ENCODE data around the gene TJP1. TPM values are rescaled to one million over a fixed set of nuclear protein-coding genes. Genes with fewer than 3 reads are reported as not detected.

Gene TJP1
- total RNA-seq, 4 donors from 2014 or later, result 88.0 to 165 (median 93.9) TPM

DNA sequence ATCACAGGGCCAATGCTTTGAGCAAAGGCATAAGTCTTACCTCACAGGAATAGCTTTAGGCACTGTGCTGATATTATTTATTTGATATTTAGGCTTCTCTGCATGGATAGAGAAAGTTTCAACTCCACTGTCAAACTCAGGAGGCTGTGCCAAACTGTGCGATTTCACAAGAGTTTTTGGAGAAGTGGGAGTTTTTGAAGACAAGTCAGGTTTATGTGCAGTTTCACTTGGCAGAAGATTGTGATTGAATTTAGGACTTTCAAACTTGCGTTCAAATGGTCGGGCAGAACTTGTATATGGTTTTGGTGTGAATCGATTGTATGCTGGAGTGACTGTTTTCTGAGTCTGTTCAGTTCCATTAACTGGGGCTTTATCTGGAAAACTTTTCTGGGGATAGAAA, 113.7 kb downstream of the TJP1 start:
- TF ChIP-seq, protein P1, sequence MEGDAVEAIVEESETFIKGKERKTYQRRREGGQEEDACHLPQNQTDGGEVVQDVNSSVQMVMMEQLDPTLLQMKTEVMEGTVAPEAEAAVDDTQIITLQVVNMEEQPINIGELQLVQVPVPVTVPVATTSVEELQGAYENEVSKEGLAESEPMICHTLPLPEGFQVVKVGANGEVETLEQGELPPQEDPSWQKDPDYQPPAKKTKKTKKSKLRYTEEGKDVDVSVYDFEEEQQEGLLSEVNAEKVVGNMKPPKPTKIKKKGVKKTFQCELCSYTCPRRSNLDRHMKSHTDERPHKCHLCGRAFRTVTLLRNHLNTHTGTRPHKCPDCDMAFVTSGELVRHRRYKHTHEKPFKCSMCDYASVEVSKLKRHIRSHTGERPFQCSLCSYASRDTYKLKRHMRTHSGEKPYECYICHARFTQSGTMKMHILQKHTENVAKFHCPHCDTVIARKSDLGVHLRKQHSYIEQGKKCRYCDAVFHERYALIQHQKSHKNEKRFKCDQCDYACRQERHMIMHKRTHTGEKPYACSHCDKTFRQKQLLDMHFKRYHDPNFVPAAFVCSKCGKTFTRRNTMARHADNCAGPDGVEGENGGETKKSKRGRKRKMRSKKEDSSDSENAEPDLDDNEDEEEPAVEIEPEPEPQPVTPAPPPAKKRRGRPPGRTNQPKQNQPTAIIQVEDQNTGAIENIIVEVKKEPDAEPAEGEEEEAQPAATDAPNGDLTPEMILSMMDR (IDR thresholded peaks at IDR 0.05), result no peak
- no peak for DNase-seq (ENCODE audit: low spot score)
- no peak for ATAC-seq (ENCODE audit: low FRiP score)

DNA sequence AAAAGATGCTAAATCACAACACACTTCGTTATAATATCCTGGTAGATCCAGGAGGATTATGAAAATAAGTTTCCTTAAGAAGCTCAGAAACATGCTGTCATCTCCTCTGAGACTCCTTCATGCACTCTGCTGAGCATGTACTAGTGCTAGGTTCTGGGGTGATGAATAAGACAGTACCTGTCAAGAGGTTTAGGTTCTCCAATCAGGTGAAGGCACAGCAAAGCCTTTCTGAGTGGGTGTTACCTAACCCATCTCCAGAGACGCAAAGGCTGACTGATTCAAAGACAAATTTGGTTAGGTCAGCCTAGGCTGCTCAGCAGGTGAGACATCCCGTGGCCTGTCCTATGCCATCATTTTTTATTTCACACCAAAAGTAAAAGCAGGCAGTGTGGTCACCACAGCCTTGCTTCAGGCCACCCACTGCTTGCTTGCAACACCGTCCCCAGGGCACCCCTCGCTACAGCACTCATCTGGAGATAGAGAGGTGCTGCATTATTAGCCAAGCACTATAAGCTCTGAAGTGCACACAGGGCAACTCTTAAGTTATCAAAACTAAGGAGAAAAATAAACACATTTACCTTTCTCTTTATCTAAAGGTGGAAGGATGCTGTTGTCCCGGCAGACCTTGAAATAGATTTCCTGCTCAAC, 117.2 kb downstream of the TJP1 start:
- ATAC-seq (ENCODE audit: low FRiP score) (no peak), DNase-seq (ENCODE audit: low spot score) (no peak)
- TF ChIP-seq, protein P1 (IDR thresholded peaks at IDR 0.05), result no peak

DNA sequence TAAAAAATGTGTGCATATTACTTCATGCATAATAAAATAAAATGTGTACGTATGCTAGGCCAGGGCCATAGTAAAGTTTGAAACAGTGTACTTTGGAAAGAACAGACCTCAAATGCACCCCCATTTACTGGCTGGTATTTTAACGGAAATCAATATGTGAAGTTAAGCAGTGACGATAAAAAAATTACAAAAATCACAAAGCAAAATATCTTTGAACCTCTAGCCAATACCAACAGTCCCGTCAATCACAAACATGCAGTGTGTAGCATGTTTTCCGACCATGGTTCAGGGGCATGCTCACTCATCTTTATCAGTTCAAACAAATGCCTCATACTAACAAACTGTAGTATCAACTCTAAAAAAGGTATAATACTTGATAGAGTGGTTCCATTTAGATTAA, 121.1 kb downstream of the TJP1 start:
- DNase-seq (ENCODE audit: low spot score), result no peak
- TF ChIP-seq, protein P1 (IDR thresholded peaks at IDR 0.05), result no peak
- no peak for ATAC-seq (ENCODE audit: low FRiP score)

DNA sequence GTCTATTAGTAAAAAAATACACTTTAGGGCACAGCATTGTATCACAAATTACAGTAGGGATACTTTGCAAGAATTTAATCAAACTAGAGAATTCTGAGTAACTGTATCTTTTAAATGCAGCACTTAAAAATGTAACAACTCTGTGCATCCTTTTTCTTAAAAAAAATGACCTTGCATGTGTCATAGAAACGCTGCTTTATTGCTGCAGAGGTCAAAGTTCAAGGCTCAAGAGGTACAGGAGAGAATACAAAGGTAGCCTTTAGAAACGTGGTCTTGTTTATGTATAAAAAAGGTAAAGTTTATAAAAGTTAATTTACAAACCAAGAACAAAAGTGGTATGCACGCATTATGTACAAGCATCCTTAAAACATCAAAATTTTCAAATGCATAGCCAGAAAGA, 122.0 kb downstream of the TJP1 start:
- no peak for DNase-seq (ENCODE audit: low spot score)
- TF ChIP-seq, protein P1 (IDR thresholded peaks at IDR 0.05), result no peak
- no peak for ATAC-seq (ENCODE audit: low FRiP score)

DNA sequence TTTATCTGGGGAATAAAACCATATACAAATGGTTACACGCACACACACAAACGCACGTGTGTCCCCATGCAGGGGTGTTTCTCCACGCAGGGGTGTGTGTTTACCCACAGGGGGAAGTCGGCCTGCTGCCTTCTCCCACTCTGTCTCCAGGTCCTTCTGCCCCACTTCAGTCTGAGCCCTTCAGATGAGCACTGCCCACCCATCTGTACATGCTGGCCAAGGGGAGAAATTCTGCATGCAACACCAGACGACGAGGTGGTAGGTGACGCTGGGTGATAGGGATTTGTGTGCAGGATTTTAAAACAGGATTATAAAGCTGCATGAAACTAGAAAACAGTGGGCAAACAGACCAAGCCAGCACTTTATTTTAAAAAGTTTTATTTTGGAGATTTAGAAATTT, 122.5 kb downstream of the TJP1 start:
- TF ChIP-seq, protein P1 (IDR thresholded peaks at IDR 0.05), result no peak
- ATAC-seq (ENCODE audit: low FRiP score), result no peak
- no peak for DNase-seq (ENCODE audit: low spot score)

DNA sequence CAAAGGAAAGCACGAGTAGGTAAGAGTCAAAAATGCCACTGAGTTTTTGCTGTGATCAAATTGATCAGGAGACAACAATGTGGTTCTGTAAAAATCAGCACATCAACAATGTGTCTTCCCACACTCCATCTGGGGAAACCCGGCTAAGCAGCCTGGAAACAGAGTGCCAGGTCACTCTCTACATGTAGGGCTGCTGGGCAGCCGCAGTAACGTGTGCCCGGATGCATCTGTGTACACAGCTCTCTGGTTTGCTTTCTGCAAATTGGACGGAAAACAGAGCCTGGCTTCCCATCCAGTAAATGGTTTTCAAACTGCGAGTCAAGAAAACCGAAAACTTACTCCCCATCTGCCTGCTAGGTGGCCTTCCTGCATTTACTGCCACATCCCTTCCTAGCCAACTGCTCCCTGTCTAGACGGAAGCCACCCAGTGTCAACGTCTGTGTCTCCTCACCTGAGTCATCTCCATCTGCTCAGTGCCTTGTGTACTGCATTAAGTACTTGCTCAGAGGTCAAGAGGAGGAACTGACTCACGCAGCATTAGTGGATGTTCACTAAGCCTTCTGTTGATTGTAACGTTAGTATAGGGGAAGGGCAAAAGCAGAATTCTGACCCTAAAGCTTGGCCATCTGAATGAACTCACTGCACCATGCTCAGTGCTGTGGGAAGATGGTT, 124.1 kb downstream of the TJP1 start:
- ATAC-seq (ENCODE audit: low FRiP score) (no peak), DNase-seq (ENCODE audit: low spot score) (no peak)
- TF ChIP-seq, protein P1 (IDR thresholded peaks at IDR 0.05), result no peak
